Stimulated activated naive CD4-positive, alpha-beta T cell treated with Interleukin-2 at 50 U/mL for 16 hours (primary cell): ENCODE measurements around the gene RACK1.

ENCODE experiments used
- DNase-seq: peaks from one replicate; lab custom pipeline; 2025; lab: John Stamatoyannopoulos, UW

Gene RACK1

GRCh38 chr5:181259974-181260719, 16.4 kb upstream of the RACK1 start:
- no peak for DNase-seq

DNA sequence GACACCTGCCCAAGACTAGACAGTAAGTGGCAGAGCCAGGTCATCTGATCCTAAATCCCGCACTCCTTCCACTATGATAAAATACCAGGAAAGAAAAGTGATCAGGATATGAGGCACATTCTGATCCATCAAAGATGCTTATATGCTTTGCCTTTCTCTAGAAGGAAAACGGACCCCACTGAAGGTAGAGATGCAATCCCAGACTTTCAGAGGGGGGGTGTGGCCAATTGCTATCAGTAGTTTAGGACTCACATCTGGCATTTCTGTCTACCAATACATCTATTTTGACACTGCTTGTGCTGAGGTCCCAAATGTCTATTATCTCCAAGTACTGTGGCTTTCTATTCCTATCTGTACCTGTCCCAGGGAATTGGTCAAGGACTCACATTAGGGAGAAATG, 15.6 kb upstream of the RACK1 start:
- DNase-seq: no peak

GRCh38 chr5:181258576-181258975, 14.9 kb upstream of the RACK1 start:
- DNase-seq: no peak

- no peak for DNase-seq
These were observed 12.3 kb upstream of the RACK1 start for GRCh38 chr5:181255836-181256578.

DNA sequence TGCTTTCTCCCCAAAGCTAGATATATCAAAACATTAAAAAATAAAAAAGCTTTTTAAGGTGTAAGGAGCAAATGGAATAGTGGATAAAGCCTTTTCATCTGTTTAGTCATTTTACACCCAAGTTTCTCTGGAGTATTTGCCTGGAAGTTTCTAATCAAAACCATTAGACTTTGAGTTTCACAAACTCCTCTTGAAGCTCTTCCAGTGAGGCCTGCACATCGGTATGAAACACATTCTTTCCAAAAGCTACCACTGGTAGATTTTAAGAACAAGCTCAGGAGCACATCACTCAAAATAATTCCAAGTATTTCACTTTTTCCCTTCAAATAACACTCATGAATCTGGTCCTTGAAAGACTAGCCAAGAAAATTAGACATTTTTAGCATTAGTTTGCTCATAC, 11.6 kb upstream of the RACK1 start:
- DNase-seq: no peak

GRCh38 chr5:181248277-181248676, 4.6 kb upstream of the RACK1 start:
- no peak for DNase-seq

DNA sequence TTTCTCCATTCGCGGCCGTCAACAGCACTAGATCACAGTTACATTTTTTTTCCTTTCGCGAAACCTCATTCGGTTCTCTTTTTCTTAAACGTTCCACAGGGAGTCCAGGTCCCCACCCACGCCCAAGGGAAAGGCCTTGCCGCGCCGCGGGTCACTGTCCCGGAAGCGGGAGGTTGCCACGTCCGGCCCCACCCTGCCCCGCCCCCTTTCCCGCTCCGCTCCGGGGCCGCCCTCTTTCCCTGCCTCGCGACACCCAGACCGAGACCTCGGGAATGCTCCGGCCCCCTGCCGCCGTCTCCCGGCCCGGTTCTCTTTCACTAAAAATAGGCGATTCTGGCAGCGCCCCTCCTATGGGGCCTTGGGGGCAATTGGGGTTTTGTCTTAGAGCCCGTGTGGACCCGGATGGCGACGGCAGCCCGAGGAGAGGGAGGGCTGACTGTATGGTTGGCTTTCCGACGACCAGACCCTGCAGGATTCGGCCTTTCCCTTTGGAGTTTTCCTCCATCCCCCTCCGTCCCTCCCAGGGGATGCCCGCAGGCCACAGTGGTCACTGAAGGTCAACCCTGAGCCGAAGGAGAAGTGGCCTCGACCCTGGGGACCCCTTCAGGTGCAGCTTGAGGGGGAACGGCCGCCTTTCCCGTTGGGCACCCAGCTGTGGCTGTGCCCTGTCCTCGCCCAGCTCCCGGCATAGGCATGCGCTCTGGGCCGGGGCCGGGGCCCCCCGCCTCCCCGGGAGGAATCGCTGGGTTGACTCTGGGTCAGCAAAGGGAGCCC, 2.8 kb upstream of the RACK1 start:
- DNase-seq: no peak

GRCh38 chr5:181245427-181246275, 1.9 kb upstream of the RACK1 start:
- no peak for DNase-seq

- DNase-seq: no peak
These were observed 615 bp downstream of the RACK1 start for GRCh38 chr5:181243018-181243563.

DNA sequence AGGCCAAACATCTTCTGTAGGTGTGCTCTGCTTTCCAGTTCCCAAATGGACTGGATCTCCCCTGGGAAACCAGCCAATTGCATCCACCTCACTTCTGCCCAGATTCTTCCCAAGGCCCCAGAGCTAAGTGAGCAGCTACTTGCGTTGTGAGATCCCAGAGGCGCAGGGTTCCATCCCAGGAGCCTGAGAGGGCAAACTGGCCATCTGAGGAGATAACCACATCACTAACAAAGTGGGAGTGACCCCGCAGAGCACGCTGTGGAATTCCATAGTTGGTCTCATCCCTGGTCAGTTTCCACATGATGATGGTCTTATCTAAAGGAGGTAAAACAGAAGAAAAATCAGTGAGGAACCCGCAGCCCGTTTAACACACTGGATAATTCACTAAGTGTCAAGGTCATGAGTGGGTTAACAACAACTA, 1.7 kb downstream of the RACK1 start:
- no peak for DNase-seq

GRCh38 chr5:181241393-181241975, 2.2 kb downstream of the RACK1 start:
- DNase-seq: no peak

- DNase-seq: no peak
These were observed 4.5 kb downstream of the RACK1 start for GRCh38 chr5:181239062-181239663.

DNA sequence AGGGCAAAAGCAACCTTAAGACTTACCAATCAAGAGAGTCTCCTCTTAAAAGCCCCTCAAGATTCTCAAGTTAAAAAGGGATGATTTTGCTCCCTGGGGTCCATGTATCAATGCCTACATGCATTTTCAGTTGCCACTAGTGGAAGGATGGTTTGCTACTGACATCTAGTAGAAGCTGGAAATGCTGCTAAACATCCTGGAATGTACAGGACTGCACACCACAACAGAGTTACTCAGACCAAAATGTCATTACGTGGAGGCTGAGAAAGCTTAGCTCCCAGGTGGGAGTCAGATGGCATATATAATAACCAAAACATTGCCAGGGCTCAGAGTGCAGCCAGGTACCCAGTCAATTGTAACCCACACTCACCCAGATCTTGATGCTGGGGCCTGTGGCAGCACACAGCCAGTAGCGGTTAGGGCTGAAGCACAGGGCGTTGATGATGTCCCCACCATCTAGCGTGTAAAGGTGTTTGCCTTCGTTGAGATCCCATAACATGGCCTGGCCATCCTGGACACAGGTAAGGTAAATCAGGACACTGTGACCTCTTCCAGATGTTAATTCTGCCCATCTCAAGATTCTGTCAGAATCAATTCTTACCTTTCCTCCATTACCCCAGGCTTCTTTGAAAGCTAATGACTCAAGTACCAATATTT, 5.8 kb downstream of the RACK1 start:
- no peak for DNase-seq

- DNase-seq: no peak
These were observed 6.6 kb downstream of the RACK1 start for GRCh38 chr5:181236954-181237641.

GRCh38 chr5:181236471-181236870, 7.2 kb downstream of the RACK1 start:
- DNase-seq: no peak

DNA sequence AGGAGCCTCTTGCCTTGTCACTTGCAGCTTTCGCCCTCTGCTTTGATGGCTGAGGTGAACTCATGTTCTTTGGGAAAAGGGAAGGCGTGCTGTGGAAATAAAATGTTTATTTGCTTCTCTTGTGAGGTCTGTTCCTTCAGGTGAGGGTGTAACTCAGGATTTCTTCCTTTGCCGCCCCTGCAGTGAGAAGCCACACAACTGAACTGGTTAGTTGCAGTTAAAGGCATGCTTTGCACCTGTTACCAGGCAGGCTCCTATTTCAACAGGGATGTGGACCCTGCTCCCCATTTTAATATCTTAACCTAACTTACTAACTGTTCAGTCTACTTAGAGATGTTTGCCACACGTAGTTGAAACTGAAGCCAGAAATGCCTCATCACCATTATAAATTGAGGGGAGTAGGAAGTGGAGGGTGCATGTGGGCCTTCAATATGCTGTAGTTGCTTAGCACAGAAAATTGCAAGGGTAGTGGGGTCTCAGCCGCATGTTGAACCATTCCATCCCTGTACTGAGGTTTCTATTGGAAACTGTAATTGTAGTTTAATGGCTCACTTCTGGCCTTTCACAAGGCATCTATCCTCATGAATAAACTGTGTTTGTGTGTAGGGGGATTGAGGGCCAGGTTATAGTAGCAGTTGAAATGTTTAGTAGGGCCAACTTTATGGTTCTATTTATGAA, 7.9 kb downstream of the RACK1 start:
- DNase-seq: no peak

GRCh38 chr5:181235323-181235688, 8.4 kb downstream of the RACK1 start:
- DNase-seq: no peak

DNA sequence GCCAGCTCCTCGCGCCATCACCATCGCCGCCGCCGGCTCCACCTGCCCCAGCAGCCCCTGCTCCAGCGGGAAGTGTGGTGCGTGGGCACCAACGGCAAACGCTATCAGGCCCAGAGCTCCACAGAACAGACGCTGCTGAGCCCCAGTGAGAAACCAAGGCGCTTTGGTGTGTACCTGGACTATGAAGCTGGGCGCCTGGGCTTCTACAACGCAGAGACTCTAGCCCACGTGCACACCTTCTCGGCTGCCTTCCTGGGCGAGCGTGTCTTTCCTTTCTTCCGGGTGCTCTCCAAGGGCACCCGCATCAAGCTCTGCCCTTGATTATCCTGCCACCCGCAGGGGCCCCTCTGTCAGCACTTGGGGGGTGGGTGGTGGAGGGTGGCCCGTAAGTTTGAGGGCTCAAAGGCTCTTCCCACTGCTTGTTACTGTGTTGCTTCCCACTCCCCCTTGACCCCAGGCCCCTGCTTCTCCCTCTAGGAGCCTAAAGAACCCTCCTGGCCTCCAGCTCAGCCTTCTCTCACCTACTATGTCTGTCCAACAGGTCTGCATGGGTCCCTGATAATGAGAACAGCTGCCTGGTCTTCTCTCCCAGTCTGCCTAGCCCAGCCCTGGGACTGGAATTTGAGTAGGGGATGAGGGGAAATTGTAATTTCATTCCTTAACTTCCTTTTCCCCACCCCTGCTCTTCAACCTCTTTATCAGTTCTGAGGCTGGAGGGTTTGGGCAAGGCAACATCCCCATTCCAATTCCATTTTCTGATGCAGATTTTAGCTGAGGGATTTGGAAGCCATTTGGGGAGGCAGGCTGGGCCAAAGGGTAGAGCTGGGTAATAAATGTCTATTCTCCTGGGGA, 9.0 kb downstream of the RACK1 start:
- DNase-seq: no peak
